ENCODE measurements around the gene CCDC69.
A peak's percentile ranks its signal among the peaks of the same experiment; 100 is the strongest.

The CCDC69 gene, protein sequence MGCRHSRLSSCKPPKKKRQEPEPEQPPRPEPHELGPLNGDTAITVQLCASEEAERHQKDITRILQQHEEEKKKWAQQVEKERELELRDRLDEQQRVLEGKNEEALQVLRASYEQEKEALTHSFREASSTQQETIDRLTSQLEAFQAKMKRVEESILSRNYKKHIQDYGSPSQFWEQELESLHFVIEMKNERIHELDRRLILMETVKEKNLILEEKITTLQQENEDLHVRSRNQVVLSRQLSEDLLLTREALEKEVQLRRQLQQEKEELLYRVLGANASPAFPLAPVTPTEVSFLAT

GRCh38 chr5:151223447-151224264, at the start of gene CCDC69:
TSS of gene CCDC69 (minus strand) at chr5:151224092. CDS start at chr5:151223970, 122 bp downstream.
- Histone ChIP-seq H3K27me3 (replicated peaks; ENCODE audit: control insufficient read depth, insufficient read depth, low read length) (no peaks in the 10 kb centered on the region), H3K4me3 (replicated peaks; ENCODE audit: low read depth, low read length) (peak within 1 kb of the TSS; percentile 87), H3K36me3 (ENCODE audit: control insufficient read depth, insufficient read depth, low read length) (peaks cover 7% of the 10 kb centered on the region)
- TF ChIP-seq, protein P1, sequence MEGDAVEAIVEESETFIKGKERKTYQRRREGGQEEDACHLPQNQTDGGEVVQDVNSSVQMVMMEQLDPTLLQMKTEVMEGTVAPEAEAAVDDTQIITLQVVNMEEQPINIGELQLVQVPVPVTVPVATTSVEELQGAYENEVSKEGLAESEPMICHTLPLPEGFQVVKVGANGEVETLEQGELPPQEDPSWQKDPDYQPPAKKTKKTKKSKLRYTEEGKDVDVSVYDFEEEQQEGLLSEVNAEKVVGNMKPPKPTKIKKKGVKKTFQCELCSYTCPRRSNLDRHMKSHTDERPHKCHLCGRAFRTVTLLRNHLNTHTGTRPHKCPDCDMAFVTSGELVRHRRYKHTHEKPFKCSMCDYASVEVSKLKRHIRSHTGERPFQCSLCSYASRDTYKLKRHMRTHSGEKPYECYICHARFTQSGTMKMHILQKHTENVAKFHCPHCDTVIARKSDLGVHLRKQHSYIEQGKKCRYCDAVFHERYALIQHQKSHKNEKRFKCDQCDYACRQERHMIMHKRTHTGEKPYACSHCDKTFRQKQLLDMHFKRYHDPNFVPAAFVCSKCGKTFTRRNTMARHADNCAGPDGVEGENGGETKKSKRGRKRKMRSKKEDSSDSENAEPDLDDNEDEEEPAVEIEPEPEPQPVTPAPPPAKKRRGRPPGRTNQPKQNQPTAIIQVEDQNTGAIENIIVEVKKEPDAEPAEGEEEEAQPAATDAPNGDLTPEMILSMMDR (IDR thresholded peaks at IDR 0.05; ENCODE audit: insufficient read depth, low read length, poor library complexity, severe bottlenecking), result no peak
- DNase-seq (ENCODE audit: extremely low read depth, insufficient read length), result peak; percentile 80

DNA sequence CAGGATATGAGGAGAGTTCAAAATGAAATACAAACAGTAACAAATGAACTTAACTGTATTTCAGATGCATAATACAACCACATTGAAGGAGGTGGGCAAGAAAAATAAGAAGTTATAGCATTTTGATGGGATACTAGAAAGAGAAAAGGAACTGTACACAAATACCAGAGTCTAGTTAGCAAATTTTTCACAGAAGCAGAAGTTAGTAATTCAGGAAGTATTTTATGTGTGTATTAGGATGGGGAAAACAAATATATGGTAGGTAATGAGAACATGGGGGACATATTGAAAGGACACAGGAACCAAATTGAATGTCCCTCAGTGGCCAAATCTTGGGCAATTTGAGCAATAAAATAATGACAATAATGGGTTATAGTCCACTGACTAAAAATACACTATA, 47.4 kb upstream of the CCDC69 start:
- TF ChIP-seq, protein P1 (IDR thresholded peaks at IDR 0.05; ENCODE audit: insufficient read depth, low read length, poor library complexity, severe bottlenecking), result no peak
- H3K36me3 ChIP-seq (ENCODE audit: control insufficient read depth, insufficient read depth, low read length), result peaks cover 11% of the 10 kb centered on the region
- no peak for DNase-seq (ENCODE audit: extremely low read depth, insufficient read length)
- no peaks in the 10 kb centered on the region for H3K27me3 ChIP-seq (replicated peaks; ENCODE audit: control insufficient read depth, insufficient read depth, low read length)
- H3K4me3 ChIP-seq (replicated peaks; ENCODE audit: low read depth, low read length), result no peak overlapping the region

DNA sequence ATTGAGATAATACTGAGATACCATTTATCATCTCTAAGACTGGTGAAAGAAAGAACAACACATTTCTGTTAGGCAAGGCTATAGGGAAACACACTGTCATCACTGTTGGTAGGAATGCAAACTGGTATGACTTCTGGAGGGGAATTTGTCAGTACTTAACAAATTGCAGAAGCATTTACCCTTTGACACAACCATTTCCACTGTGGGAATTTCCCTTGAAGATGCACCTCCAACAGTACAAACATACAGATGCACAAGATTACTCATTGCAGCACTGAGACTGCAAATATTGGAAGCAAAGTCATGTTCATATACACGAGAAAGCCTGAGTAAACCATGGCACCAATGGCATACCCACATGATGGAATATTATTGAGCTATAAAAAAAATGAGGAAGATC, 46.7 kb upstream of the CCDC69 start:
- Histone ChIP-seq H3K36me3 (ENCODE audit: control insufficient read depth, insufficient read depth, low read length) (peaks cover 11% of the 10 kb centered on the region), H3K27me3 (replicated peaks; ENCODE audit: control insufficient read depth, insufficient read depth, low read length) (no peaks in the 10 kb centered on the region), H3K4me3 (replicated peaks; ENCODE audit: low read depth, low read length) (no peak overlapping the region)
- TF ChIP-seq, protein P1 (IDR thresholded peaks at IDR 0.05; ENCODE audit: insufficient read depth, low read length, poor library complexity, severe bottlenecking), result no peak
- peak; percentile 37 for DNase-seq (ENCODE audit: extremely low read depth, insufficient read length)

DNA sequence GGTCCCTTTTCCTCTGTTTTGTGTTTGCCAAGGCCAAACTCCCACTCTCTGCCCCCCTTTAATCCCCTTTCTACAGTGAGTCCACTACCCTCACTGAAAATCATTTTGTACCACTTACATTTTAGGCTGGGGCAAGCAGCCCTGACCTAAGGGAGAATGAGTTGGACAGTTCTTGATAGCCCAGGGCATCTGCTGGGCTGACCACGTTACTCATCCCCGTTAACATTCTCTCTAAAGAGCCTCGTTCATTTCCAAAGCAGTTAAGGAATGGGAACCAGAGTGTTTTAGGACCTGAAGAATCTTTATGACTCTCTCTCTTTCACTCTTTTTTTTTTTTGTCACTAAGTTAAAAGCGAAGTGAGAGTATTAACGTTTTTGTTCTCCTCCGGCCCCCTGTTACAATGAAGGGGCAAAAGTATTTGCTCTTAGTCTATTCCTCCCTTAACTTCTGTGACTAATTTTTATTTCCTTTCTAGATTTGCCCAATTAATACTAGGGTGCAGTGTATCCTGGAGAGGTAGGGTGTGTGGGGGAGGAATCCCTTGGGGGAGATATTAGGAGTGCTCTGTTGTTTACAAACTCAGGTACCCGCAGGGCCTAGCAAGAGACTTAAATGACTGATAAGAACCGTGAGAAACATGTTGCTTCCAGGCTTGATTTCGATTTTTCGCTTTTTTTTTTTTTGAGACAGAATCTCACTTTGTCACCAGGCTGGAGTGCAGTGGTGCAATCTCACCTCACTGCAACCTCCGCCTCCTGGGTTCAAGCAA, 43.8 kb upstream of the CCDC69 start:
- peaks cover 16% of the 10 kb centered on the region for H3K36me3 ChIP-seq (ENCODE audit: control insufficient read depth, insufficient read depth, low read length)
- DNase-seq (ENCODE audit: extremely low read depth, insufficient read length), result no peak
- no peaks in the 10 kb centered on the region for H3K27me3 ChIP-seq (replicated peaks; ENCODE audit: control insufficient read depth, insufficient read depth, low read length)
- TF ChIP-seq, protein P1 (IDR thresholded peaks at IDR 0.05; ENCODE audit: insufficient read depth, low read length, poor library complexity, severe bottlenecking), result no peak
- H3K4me3 ChIP-seq (replicated peaks; ENCODE audit: low read depth, low read length), result no peak overlapping the region

DNA sequence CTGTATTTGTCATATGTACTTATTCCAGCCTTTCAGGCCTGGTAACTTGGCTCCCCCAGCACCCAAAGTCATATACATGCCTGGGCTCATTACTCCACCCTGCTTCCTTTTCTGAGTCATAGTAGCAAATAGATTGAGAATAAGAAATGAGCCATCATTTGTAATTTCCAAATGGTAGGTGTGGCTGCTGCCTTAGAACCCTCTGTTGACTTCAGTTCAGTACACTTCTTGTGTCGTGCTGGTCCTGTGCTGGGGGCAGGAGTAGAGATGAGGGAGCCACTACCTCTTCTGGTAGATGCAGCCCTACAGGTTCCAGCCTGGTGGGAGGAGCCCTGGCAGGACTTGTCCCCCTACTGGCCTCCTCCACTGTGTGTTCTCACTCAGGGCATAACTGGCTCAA, 40.2 kb upstream of the CCDC69 start:
- TF ChIP-seq, protein P1 (IDR thresholded peaks at IDR 0.05; ENCODE audit: insufficient read depth, low read length, poor library complexity, severe bottlenecking), result no peak
- no peak for DNase-seq (ENCODE audit: extremely low read depth, insufficient read length)
- peaks cover 24% of the 10 kb centered on the region for H3K36me3 ChIP-seq (ENCODE audit: control insufficient read depth, insufficient read depth, low read length)
- no peak overlapping the region for H3K4me3 ChIP-seq (replicated peaks; ENCODE audit: low read depth, low read length)
- no peaks in the 10 kb centered on the region for H3K27me3 ChIP-seq (replicated peaks; ENCODE audit: control insufficient read depth, insufficient read depth, low read length)
